GM18498 (cell line): Measurements from ENCODE around the gene ABCA1.
"Not testable (repeated sequence)": the region's sequence is repeated elsewhere in the genome, so short reads cannot be mapped to it uniquely, and the experiment has no call there.

Experiments
- ATAC-seq: cut with Tn5 transposase; IDR thresholded peaks from one replicate; pipeline ENCODE4 v1.9.1; 2021; ENCODE audit warnings: mild to moderate bottlenecking, moderate library complexity; ENCODE audit not compliant: unreplicated experiment

The ABCA1 gene

GRCh38 chr9:104872656-104873488 is 55.1 kb downstream of the ABCA1 start:
- no peak for ATAC-seq

GRCh38 chr9:104871961-104872527 is 55.9 kb downstream of the ABCA1 start:
- ATAC-seq = no peak

GRCh38 chr9:104869811-104870210 is 58.1 kb downstream of the ABCA1 start:
- ATAC-seq = no peak

GRCh38 chr9:104868687-104869404 is 59.1 kb downstream of the ABCA1 start:
- ATAC-seq = peak; percentile 93

GRCh38 chr9:104868303-104868686 is 59.7 kb downstream of the ABCA1 start:
- ATAC-seq = no peak

GRCh38 chr9:104866191-104866590 is 61.8 kb downstream of the ABCA1 start:
- ATAC-seq = no peak

- ATAC-seq = no peak
Observed at GRCh38 chr9:104864675-104865104, 63.3 kb downstream of the ABCA1 start.

- ATAC-seq = peak; percentile 91
Observed at GRCh38 chr9:104863180-104863883, 64.6 kb downstream of the ABCA1 start.

- no peak for ATAC-seq
Observed at GRCh38 chr9:104861397-104861796, 66.6 kb downstream of the ABCA1 start.

GRCh38 chr9:104860263-104860662 is 67.7 kb downstream of the ABCA1 start:
- peak; percentile 56 for ATAC-seq

- no peak for ATAC-seq
Observed at GRCh38 chr9:104858846-104859245, 69.1 kb downstream of the ABCA1 start.

GRCh38 chr9:104858271-104858670 is 69.7 kb downstream of the ABCA1 start:
- no peak for ATAC-seq

- ATAC-seq = no peak
Observed at GRCh38 chr9:104856413-104856941, 71.5 kb downstream of the ABCA1 start.

- no peak for ATAC-seq
Observed at GRCh38 chr9:104855807-104856206, 72.1 kb downstream of the ABCA1 start.

- ATAC-seq = not testable (repeated sequence)
Observed at GRCh38 chr9:104855258-104855657, 72.7 kb downstream of the ABCA1 start.

GRCh38 chr9:104854613-104855012 is 73.3 kb downstream of the ABCA1 start:
- no peak for ATAC-seq

GRCh38 chr9:104853683-104854082 is 74.3 kb downstream of the ABCA1 start:
- no peak for ATAC-seq

GRCh38 chr9:104853159-104853558 is 74.8 kb downstream of the ABCA1 start:
- ATAC-seq = no peak

GRCh38 chr9:104851546-104851920 is 76.4 kb downstream of the ABCA1 start:
- ATAC-seq = no peak

GRCh38 chr9:104850786-104851545 is 77.0 kb downstream of the ABCA1 start:
- ATAC-seq = no peak
